Peyer's patch (tissue), 4 donors: Measurements from ENCODE around the gene MBD1.

Experiments
- CTCF ChIP-seq, 6 experiments: fragments of 450-650 bp in 4 of 6; fragments of 200-600 bp in 2 of 6; sonication (generic) in 1 of 6; IDR thresholded peaks; one replicate each; pipeline ENCODE4 v1.5.1; 2017 to 2019; ENCODE audit warnings: antibody characterized with exemption in 6 of 6, mild to moderate bottlenecking in 3 of 6, moderate library complexity in 1 of 6
- POLR2A ChIP-seq, 2 donors: fragments of 450-650 bp; IDR thresholded peaks; one replicate each; pipeline ENCODE4 v1.5.1; 2017; ENCODE audit warnings: antibody characterized with exemption in 2 of 2, mild to moderate bottlenecking in 2 of 2, moderate library complexity in 2 of 2

- TF ChIP-seq CTCF (IDR thresholded peaks at IDR 0.05) (peak; percentile 58 to 81 (median 68)), POLR2A (IDR thresholded peaks at IDR 0.05) (no peak)
Observed at GRCh38 chr18:50268022-50268747, 13.1 kb downstream of the MBD1 start.
